ENCODE data around the gene OMP.

GRCh38 chr11:77151804-77152509 lies 49.3 kb downstream of the OMP start:
- TF ChIP-seq CTCF (IDR thresholded peaks at IDR 0.05) (no peak), POLR2AphosphoS5 (IDR thresholded peaks at IDR 0.05) (no peak)
